GM23338 (cell line): ENCODE measurements around the gene BPI. TPM values are rescaled to one million over a fixed set of nuclear protein-coding genes. Genes with fewer than 3 reads are reported as not detected.
A peak's percentile ranks its signal among the peaks of the same experiment; 100 is the strongest.

Experiments
- ATAC-seq: fragments of 200-7000 bp; cut with Tn5 transposase; 3 replicates; pipeline ENCODE4 v1.9.1; 2020
- DNase-seq: peaks from one replicate; pipeline ENCODE4 v3.0.0-alpha.2; 2015; ENCODE audit warnings: low spot score
- H2AFZ ChIP-seq: fragments of 200-600 bp; sonication (generic); 2 replicates; pipeline ENCODE4 v1.8.0; 2016; ENCODE audit warnings: antibody characterized with exemption, mild to moderate bottlenecking, moderate library complexity
- H3F3A ChIP-seq: fragments of 200-600 bp; sonication (generic); replicated peaks from 2 replicates; pipeline ENCODE4 v1.8.0; 2017; ENCODE audit warnings: antibody characterized with exemption, mixed run types, low read depth
- H3K27ac ChIP-seq: fragments of 200-600 bp; sonication (generic); 2 replicates; pipeline ENCODE4 v1.6.1; 2016; ENCODE audit warnings: low read depth
- H3K27me3 ChIP-seq: fragments of 200-600 bp; sonication (generic); 2 replicates; pipeline ENCODE4 v1.8.0; 2016; ENCODE audit warnings: mild to moderate bottlenecking, mixed run types, moderate library complexity; ENCODE audit not compliant: insufficient read depth
- H3K36me3 ChIP-seq: fragments of 200-600 bp; sonication (generic); 2 replicates; pipeline ENCODE4 v1.8.0; 2016; ENCODE audit warnings: mild to moderate bottlenecking; ENCODE audit not compliant: insufficient read depth
- H3K4me1 ChIP-seq: fragments of 200-600 bp; sonication (generic); 2 replicates; pipeline ENCODE4 v1.8.0; 2016; ENCODE audit warnings: mild to moderate bottlenecking, moderate library complexity; ENCODE audit not compliant: insufficient read depth
- H3K4me2 ChIP-seq: fragments of 200-600 bp; sonication (generic); 2 replicates; pipeline ENCODE4 v1.7.1; 2017; ENCODE audit warnings: mixed run types
- H3K4me3 ChIP-seq: fragments of 200-600 bp; sonication (generic); 2 replicates; pipeline ENCODE4 v1.6.1; 2016; ENCODE audit warnings: mixed run types
- H3K79me2 ChIP-seq: fragments of 200-600 bp; sonication (generic); replicated peaks from 2 replicates; pipeline ENCODE4 v1.8.0; 2017; ENCODE audit warnings: mild to moderate bottlenecking; ENCODE audit not compliant: insufficient read depth
- H3K9me2 ChIP-seq: fragments of 200-600 bp; sonication (generic); 2 replicates; pipeline ENCODE4 v1.8.0; 2017; ENCODE audit not compliant: insufficient read depth
- H4K20me1 ChIP-seq: fragments of 200-600 bp; sonication (generic); replicated peaks from 2 replicates; pipeline ENCODE4 v1.8.0; 2017; ENCODE audit warnings: mild to moderate bottlenecking; ENCODE audit not compliant: insufficient read depth
- H3K27ac Mint-ChIP-seq: 2 replicates; pipeline ENCODE4 v1.8.0; 2020; ENCODE audit warnings: inconsistent platforms, mild to moderate bottlenecking, moderate library complexity, mixed read lengths
- H3K27me3 Mint-ChIP-seq: 3 replicates; pipeline ENCODE4 v1.8.0; 2022; ENCODE audit warnings: low read depth, mild to moderate bottlenecking, moderate library complexity, mixed read lengths, inconsistent platforms; ENCODE audit not compliant: insufficient read depth, poor library complexity
- H3K36me3 Mint-ChIP-seq: 3 replicates; pipeline ENCODE4 v1.8.0; 2021; ENCODE audit warnings: low read depth, mild to moderate bottlenecking, inconsistent platforms, moderate library complexity, mixed read lengths
- H3K4me1 Mint-ChIP-seq: 3 replicates; pipeline ENCODE4 v1.8.0; 2020; ENCODE audit warnings: mild to moderate bottlenecking, inconsistent platforms, mixed read lengths
- H3K4me3 Mint-ChIP-seq: 3 replicates; pipeline ENCODE4 v1.8.0; 2021; ENCODE audit warnings: moderate library complexity, mild to moderate bottlenecking, inconsistent platforms, mixed read lengths
- H3K9me3 Mint-ChIP-seq: 3 replicates; pipeline ENCODE4 v1.8.0; 2020; ENCODE audit warnings: moderate library complexity, mild to moderate bottlenecking, inconsistent platforms, mixed read lengths
- CREB1 ChIP-seq: fragments of 250-450 bp; sonication (Bioruptor Pico); IDR thresholded peaks from 2 replicates; pipeline ENCODE4 v1.5.0; 2020; ENCODE audit warnings: low read depth, mild to moderate bottlenecking, moderate library complexity
- CTCF ChIP-seq, 2 experiments: fragments of 200-600 bp in 1 of 2; sonication (generic) in 1 of 2; conservative IDR thresholded peaks; 2 replicates each; pipeline versions ENCODE4 v1.5.1 to v1.6.1; 2016 to 2017; ENCODE audit warnings: antibody characterized with exemption in 2 of 2, low read depth in 2 of 2, mild to moderate bottlenecking in 2 of 2, moderate library complexity in 1 of 2
- ETS1 ChIP-seq: IDR thresholded peaks from 2 replicates; pipeline ENCODE4 v1.6.1; 2016; ENCODE audit warnings: antibody characterized with exemption
- JUNB ChIP-seq: IDR thresholded peaks from one replicate; pipeline ENCODE4 v1.6.1; 2016; ENCODE audit warnings: antibody characterized with exemption; ENCODE audit not compliant: unreplicated experiment
- STAT1 ChIP-seq: IDR thresholded peaks from one replicate; pipeline ENCODE4 v1.6.1; 2016; ENCODE audit warnings: antibody characterized with exemption; ENCODE audit not compliant: unreplicated experiment
- ZNF114 ChIP-seq: fragments of 250-450 bp; sonication (Bioruptor Pico); IDR thresholded peaks from 2 replicates; pipeline ENCODE4 v1.5.0; 2020; ENCODE audit warnings: mild to moderate bottlenecking, moderate library complexity
- polyA plus RNA-seq: library from polyadenylated mRNA; unstranded; fragments of >200 nt; fragmentation: Nextera tagmentation; extraction: Ambion mirVana; gene quantifications from 2 replicates; pipeline ENCODE4 v1.2.1, GENCODE V29; 2016
- total RNA-seq: library from RNA; depleted of rRNA; stranded (reverse); fragments of >200 nt; shearing (Covaris generic); gene quantifications from 2 replicates; pipeline ENCODE4 v1.2.3, GENCODE V29; 2014
- TF ChIP-seq, protein P1 (sequence below): IDR thresholded peaks from one replicate; pipeline ENCODE4 v1.6.1; 2018; ENCODE audit warnings: antibody characterized with exemption; ENCODE audit not compliant: unreplicated experiment
- TF ChIP-seq, protein P2 (sequence below): fragments of 250-450 bp; sonication (Bioruptor Pico); IDR thresholded peaks from 2 replicates; pipeline ENCODE4 v1.5.0; 2020; ENCODE audit warnings: mild to moderate bottlenecking, moderate library complexity

The BPI gene
- total and polyA plus RNA-seq, 2 experiments from 2014 or later = not detected

DNA sequence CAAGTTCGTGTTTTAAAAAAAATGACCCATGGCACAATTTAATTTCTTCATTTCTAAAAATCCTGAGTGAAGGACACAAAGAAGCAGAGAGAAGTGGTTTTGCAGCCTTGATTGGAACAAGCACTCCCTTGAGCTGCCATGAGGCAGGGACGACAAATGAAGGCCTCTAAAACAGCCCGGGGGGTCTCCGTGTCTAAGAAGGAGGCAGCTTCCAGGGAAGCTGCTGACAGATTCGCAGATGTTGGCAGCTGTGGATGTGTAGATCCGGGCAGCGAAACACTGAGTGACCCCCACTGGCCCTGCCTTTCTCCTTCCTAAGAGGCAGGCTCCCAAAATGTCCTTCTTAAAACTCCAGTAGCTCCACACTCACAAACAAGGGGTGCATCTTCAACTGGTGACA, 32.8 kb downstream of the BPI start (continued):
- TF ChIP-seq JUNB = no peak
- TF ChIP-seq ETS1 = no peak
- TF ChIP-seq, protein P1, sequence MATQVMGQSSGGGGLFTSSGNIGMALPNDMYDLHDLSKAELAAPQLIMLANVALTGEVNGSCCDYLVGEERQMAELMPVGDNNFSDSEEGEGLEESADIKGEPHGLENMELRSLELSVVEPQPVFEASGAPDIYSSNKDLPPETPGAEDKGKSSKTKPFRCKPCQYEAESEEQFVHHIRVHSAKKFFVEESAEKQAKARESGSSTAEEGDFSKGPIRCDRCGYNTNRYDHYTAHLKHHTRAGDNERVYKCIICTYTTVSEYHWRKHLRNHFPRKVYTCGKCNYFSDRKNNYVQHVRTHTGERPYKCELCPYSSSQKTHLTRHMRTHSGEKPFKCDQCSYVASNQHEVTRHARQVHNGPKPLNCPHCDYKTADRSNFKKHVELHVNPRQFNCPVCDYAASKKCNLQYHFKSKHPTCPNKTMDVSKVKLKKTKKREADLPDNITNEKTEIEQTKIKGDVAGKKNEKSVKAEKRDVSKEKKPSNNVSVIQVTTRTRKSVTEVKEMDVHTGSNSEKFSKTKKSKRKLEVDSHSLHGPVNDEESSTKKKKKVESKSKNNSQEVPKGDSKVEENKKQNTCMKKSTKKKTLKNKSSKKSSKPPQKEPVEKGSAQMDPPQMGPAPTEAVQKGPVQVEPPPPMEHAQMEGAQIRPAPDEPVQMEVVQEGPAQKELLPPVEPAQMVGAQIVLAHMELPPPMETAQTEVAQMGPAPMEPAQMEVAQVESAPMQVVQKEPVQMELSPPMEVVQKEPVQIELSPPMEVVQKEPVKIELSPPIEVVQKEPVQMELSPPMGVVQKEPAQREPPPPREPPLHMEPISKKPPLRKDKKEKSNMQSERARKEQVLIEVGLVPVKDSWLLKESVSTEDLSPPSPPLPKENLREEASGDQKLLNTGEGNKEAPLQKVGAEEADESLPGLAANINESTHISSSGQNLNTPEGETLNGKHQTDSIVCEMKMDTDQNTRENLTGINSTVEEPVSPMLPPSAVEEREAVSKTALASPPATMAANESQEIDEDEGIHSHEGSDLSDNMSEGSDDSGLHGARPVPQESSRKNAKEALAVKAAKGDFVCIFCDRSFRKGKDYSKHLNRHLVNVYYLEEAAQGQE = no peak

GRCh38 chr20:38337561-38338140, 33.7 kb downstream of the BPI start:
- ATAC-seq = peak; percentile 75
- no peaks in the 10 kb centered on the region for H3K36me3 ChIP-seq
- DNase-seq = peak; percentile 96
- no peak overlapping the region for H2AFZ ChIP-seq
- H3F3A ChIP-seq = peaks cover 8% of the 10 kb centered on the region
- no peaks in the 10 kb centered on the region for H3K79me2 ChIP-seq
- H3K9me2 ChIP-seq = peaks cover 3% of the 10 kb centered on the region; the same call in 1 of the 2 replicates
- H3K36me3 Mint-ChIP-seq = peaks cover 10% of the 10 kb centered on the region; the same call in 2 of the 3 replicates
- peaks cover 13% of the 10 kb centered on the region for H3K9me3 Mint-ChIP-seq
- peaks cover 32% of the 10 kb centered on the region for H3K4me1 Mint-ChIP-seq
- H3K27me3 Mint-ChIP-seq = peaks cover 10% of the 10 kb centered on the region
- no peak for TF ChIP-seq STAT1
- no peak for TF ChIP-seq JUNB
- TF ChIP-seq CREB1 (CRISPR knock-in tag) = peak; percentile 78
- peak; percentile 98 to 100 for TF ChIP-seq CTCF (conservative IDR thresholded peaks at IDR 0.05; ENCODE audit: low read depth in 2 of 2)
- TF ChIP-seq, protein P2, sequence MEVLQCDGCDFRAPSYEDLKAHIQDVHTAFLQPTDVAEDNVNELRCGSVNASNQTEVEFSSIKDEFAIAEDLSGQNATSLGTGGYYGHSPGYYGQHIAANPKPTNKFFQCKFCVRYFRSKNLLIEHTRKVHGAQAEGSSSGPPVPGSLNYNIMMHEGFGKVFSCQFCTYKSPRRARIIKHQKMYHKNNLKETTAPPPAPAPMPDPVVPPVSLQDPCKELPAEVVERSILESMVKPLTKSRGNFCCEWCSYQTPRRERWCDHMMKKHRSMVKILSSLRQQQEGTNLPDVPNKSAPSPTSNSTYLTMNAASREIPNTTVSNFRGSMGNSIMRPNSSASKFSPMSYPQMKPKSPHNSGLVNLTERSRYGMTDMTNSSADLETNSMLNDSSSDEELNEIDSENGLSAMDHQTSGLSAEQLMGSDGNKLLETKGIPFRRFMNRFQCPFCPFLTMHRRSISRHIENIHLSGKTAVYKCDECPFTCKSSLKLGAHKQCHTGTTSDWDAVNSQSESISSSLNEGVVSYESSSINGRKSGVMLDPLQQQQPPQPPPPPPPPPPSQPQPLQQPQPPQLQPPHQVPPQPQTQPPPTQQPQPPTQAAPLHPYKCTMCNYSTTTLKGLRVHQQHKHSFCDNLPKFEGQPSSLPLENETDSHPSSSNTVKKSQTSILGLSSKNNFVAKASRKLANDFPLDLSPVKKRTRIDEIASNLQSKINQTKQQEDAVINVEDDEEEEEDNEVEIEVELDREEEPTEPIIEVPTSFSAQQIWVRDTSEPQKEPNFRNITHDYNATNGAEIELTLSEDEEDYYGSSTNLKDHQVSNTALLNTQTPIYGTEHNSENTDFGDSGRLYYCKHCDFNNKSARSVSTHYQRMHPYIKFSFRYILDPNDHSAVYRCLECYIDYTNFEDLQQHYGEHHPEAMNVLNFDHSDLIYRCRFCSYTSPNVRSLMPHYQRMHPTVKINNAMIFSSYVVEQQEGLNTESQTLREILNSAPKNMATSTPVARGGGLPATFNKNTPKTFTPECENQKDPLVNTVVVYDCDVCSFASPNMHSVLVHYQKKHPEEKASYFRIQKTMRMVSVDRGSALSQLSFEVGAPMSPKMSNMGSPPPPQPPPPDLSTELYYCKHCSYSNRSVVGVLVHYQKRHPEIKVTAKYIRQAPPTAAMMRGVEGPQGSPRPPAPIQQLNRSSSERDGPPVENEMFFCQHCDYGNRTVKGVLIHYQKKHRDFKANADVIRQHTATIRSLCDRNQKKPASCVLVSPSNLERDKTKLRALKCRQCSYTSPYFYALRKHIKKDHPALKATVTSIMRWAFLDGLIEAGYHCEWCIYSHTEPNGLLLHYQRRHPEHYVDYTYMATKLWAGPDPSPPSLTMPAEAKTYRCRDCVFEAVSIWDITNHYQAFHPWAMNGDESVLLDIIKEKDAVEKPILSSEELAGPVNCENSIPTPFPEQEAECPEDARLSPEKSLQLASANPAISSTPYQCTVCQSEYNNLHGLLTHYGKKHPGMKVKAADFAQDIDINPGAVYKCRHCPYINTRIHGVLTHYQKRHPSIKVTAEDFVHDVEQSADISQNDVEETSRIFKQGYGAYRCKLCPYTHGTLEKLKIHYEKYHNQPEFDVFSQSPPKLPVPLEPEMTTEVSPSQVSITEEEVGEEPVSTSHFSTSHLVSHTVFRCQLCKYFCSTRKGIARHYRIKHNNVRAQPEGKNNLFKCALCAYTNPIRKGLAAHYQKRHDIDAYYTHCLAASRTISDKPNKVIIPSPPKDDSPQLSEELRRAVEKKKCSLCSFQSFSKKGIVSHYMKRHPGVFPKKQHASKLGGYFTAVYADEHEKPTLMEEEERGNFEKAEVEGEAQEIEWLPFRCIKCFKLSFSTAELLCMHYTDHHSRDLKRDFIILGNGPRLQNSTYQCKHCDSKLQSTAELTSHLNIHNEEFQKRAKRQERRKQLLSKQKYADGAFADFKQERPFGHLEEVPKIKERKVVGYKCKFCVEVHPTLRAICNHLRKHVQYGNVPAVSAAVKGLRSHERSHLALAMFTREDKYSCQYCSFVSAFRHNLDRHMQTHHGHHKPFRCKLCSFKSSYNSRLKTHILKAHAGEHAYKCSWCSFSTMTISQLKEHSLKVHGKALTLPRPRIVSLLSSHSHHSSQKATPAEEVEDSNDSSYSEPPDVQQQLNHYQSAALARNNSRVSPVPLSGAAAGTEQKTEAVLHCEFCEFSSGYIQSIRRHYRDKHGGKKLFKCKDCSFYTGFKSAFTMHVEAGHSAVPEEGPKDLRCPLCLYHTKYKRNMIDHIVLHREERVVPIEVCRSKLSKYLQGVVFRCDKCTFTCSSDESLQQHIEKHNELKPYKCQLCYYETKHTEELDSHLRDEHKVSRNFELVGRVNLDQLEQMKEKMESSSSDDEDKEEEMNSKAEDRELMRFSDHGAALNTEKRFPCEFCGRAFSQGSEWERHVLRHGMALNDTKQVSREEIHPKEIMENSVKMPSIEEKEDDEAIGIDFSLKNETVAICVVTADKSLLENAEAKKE (CRISPR knock-in tag) = peak; percentile 33; the same call in 1 of the 2 replicates
- TF ChIP-seq ETS1 = no peak
- TF ChIP-seq ZNF114 (CRISPR knock-in tag) = peak; percentile 61; the same call in 1 of the 2 replicates
- H3K4me3 ChIP-seq = no peak overlapping the region
- H3K27ac ChIP-seq = no peak overlapping the region
- no peaks in the 10 kb centered on the region for H3K27me3 ChIP-seq
- no peak overlapping the region for H3K27ac Mint-ChIP-seq
- no peaks in the 10 kb centered on the region for H4K20me1 ChIP-seq
- no peak overlapping the region for H3K4me2 ChIP-seq
- H3K4me1 ChIP-seq = peaks cover 32% of the 10 kb centered on the region
- no peak overlapping the region for H3K4me3 Mint-ChIP-seq
